Breast epithelium (tissue), 4 donors: ENCODE results near the gene SIK3. TPM values are rescaled to one million over a fixed set of nuclear protein-coding genes. Genes with fewer than 3 reads are reported as not detected.
A peak's percentile ranks its signal among the peaks of the same experiment; 100 is the strongest.

Experiments
- DNase-seq, 2 donors: peaks; one replicate each; pipeline ENCODE4 v3.0.0-alpha.2; 2019; ENCODE audit warnings: low spot score in 2 of 2
- H3K27ac ChIP-seq, 2 donors: fragments of 200-600 bp; sonication (generic) in 1 of 2; one replicate each; pipeline ENCODE4 v1.5.1; 2016 to 2019; ENCODE audit warnings: mild to moderate bottlenecking in 1 of 2
- H3K27me3 ChIP-seq, 2 donors: fragments of 200-600 bp; sonication (generic) in 1 of 2; one replicate each; pipeline versions ENCODE4 v1.5.1 to v1.6.0; 2017 to 2019; ENCODE audit warnings: control low read depth in 1 of 2, mild to moderate bottlenecking in 1 of 2
- H3K36me3 ChIP-seq: fragments of 200-600 bp; one replicate; pipeline ENCODE4 v1.5.1; 2019
- H3K4me1 ChIP-seq, 2 donors: fragments of 200-600 bp; sonication (generic); one replicate each; pipeline ENCODE4 v1.5.1; 2016 to 2019; ENCODE audit warnings: control low read depth in 1 of 2
- H3K4me3 ChIP-seq, 3 donors: fragments of 200-600 bp; sonication (generic); 1 replicate in 2 of 3; 2 replicates in 1 of 3; pipeline ENCODE4 v1.5.1; 2016 to 2019; ENCODE audit warnings: mild to moderate bottlenecking in 3 of 3, moderate library complexity in 2 of 3
- H3K9me3 ChIP-seq, 2 donors: fragments of 200-600 bp; sonication (generic) in 1 of 2; one replicate each; pipeline ENCODE4 v1.5.1; 2016 to 2019; ENCODE audit warnings: control low read depth in 1 of 2
- POLR2A ChIP-seq: fragments of 450-650 bp; IDR thresholded peaks from one replicate; pipeline ENCODE4 v1.6.1; 2016; ENCODE audit warnings: antibody characterized with exemption, mild to moderate bottlenecking, moderate library complexity
- POLR2AphosphoS5 ChIP-seq, 3 donors: sonication (generic); formaldehyde crosslinking; IDR thresholded peaks; one replicate each; pipeline ENCODE4 v1.6.1; 2017; ENCODE audit warnings: antibody characterized with exemption in 3 of 3
- intact Hi-C: fragments of 100-400 bp; cut with DNase I; formaldehyde crosslinking; loops from one replicate; pipeline ENCODE4 v1.15.1; 2023; ENCODE audit warnings: low total_unique reads
- total RNA-seq, 3 donors: library from RNA; depleted of rRNA; stranded (reverse); fragments of >200 nt; gene quantifications; one replicate each; pipeline ENCODE4 v1.1.0, GENCODE V29; 2016
- TF ChIP-seq, protein P1 (sequence below), 3 donors: fragments of 450-650 bp; IDR thresholded peaks; one replicate each; pipeline ENCODE4 v1.5.1; 2016 to 2017; ENCODE audit warnings: antibody characterized with exemption in 3 of 3, mild to moderate bottlenecking in 3 of 3, moderate library complexity in 3 of 3

Gene SIK3
- total RNA-seq, 3 donors from 2014 or later = 26.9 to 110 (median 57.0) TPM

DNA sequence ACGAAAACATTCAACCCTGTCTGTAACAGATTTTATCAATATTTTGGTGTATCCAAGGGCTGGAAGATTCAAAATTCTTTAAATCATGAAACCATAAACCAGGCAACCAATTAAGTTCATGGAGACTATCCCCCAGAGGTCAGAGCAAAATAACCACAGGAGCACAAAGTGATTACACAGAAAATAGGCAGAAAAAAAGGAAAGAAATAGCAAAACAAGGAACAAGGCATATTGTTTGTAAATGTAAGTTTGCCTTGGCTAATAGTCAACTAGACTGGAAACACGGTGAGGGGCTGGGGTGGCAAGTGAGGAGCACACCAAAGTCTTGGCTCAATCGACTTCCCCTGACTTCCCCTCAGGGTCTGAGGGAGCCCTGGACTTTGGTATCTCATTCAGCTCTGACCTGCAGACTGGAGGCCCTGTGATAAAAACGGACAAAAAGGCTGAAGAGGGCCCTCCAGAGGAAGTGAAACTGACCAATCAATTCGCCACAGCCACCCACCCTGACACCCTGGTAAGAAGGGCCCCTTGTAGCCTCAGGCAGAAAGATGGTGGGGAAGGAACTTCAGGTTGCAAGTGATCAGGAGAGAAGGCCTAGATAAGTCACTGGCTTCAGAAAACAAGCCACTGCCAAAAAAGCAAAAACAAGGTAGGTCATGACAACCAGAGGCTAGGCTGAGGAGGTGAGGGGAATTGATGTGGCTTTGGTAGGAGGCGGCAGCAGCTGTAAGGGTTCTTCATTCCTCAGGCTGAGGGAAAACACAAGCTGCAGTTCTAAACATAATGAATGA lies 1.8 kb downstream of the SIK3 start:
- no peak for DNase-seq
- Histone ChIP-seq H3K4me1 (peaks cover 0 to 22% of the 10 kb centered on the region in 2 donors), H3K36me3 (no peaks in the 10 kb centered on the region), H3K4me3 (peak overlapping the region; percentile 83 to 98 (median 92)), H3K27ac (peak overlapping the region; percentile 99), H3K27me3 (no peaks in the 10 kb centered on the region), H3K9me3 (no peaks in the 10 kb centered on the region)
- TF ChIP-seq POLR2AphosphoS5 (IDR thresholded peaks at IDR 0.05) = no peak
- TF ChIP-seq, protein P1, sequence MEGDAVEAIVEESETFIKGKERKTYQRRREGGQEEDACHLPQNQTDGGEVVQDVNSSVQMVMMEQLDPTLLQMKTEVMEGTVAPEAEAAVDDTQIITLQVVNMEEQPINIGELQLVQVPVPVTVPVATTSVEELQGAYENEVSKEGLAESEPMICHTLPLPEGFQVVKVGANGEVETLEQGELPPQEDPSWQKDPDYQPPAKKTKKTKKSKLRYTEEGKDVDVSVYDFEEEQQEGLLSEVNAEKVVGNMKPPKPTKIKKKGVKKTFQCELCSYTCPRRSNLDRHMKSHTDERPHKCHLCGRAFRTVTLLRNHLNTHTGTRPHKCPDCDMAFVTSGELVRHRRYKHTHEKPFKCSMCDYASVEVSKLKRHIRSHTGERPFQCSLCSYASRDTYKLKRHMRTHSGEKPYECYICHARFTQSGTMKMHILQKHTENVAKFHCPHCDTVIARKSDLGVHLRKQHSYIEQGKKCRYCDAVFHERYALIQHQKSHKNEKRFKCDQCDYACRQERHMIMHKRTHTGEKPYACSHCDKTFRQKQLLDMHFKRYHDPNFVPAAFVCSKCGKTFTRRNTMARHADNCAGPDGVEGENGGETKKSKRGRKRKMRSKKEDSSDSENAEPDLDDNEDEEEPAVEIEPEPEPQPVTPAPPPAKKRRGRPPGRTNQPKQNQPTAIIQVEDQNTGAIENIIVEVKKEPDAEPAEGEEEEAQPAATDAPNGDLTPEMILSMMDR (IDR thresholded peaks at IDR 0.05) = no peak
- no peak for TF ChIP-seq POLR2A
- intact Hi-C loops = no loop called here

DNA sequence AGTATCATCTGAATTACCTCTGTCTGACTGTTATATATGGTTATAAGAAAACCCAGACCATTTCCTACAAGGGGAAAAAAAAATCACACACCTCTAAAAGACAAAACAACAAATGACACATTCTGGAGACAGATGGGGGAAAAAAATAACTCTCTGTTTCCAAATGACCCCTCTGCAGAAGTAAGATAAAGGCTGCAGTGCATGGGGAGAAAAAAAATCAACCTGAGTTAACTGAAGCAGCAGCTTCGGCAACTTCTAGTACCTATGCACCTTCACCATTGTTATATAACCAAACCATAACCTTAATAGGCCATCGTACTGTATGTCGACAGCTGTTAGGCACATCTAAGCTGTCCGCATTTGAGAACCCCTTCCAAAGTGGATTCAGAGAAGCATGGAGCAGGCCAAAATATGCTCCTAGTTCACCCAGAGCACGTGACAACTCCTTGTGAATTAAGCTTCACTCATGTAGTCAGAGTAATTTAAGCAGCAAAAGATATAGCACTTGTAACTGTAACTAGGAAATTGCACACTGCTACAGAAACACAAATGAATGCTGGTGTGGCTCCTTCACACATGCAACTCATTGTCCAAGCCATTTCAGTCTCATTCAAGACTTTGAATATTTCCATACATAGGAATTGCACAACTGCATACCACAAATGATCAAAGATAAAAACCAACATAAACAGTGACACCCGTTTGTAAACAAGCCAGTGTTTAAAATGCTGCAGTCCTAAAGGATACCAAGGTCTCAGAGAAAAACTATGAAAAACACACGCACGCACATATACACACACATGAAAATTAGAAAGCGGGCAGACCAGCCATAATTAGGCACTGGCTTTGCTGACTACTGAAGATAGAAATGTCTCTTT lies 2.7 kb downstream of the SIK3 start:
- TF ChIP-seq, protein P1 (IDR thresholded peaks at IDR 0.05) = no peak
- no peak for TF ChIP-seq POLR2A
- TF ChIP-seq POLR2AphosphoS5 (IDR thresholded peaks at IDR 0.05) = no peak
- no peak for DNase-seq
- Histone ChIP-seq H3K9me3 (no peaks in the 10 kb centered on the region), H3K27ac (peak overlapping the region; percentile 99), H3K27me3 (no peaks in the 10 kb centered on the region), H3K4me3 (peak overlapping the region in 2 of 3 donors; percentile 92 to 98), H3K4me1 (peaks cover 0 to 22% of the 10 kb centered on the region in 2 donors), H3K36me3 (no peaks in the 10 kb centered on the region)
- intact Hi-C loops = no loop called here

DNA sequence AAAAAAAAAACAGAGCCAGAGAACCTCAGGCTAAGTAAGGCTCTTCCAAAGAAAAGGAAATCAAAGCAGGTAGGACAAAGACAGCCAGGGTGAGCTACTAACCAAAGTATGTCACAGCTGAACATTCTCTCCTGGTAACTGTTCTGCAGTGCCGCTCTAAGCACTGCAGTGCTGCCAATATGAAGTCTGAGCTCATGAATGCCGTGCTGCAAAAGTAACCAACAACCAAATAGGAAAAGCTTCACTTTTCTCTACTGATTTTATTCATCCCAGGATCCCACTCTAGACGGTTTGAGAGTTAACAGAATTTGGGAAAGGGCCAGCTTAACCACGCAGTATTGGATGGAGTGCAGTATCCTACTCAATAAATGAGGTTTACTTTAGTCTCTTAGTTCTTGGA lies 3.5 kb downstream of the SIK3 start:
- intact Hi-C loops = no loop called here
- no peaks in the 10 kb centered on the region for H3K27me3 ChIP-seq
- H3K36me3 ChIP-seq = no peaks in the 10 kb centered on the region
- no peaks in the 10 kb centered on the region for H3K9me3 ChIP-seq
- TF ChIP-seq, protein P1 (IDR thresholded peaks at IDR 0.05) = no peak
- peak in 1 of 3 donors; percentile 25 for TF ChIP-seq POLR2AphosphoS5 (IDR thresholded peaks at IDR 0.05)
- TF ChIP-seq POLR2A = no peak
- peak overlapping the region; percentile 66 to 99 for H3K27ac ChIP-seq
- DNase-seq = peak in 1 of 2 donors; percentile 50
- H3K4me3 ChIP-seq = peak overlapping the region in 1 of 3 donors; percentile 31
- peaks cover 0 to 22% of the 10 kb centered on the region in 2 donors for H3K4me1 ChIP-seq

DNA sequence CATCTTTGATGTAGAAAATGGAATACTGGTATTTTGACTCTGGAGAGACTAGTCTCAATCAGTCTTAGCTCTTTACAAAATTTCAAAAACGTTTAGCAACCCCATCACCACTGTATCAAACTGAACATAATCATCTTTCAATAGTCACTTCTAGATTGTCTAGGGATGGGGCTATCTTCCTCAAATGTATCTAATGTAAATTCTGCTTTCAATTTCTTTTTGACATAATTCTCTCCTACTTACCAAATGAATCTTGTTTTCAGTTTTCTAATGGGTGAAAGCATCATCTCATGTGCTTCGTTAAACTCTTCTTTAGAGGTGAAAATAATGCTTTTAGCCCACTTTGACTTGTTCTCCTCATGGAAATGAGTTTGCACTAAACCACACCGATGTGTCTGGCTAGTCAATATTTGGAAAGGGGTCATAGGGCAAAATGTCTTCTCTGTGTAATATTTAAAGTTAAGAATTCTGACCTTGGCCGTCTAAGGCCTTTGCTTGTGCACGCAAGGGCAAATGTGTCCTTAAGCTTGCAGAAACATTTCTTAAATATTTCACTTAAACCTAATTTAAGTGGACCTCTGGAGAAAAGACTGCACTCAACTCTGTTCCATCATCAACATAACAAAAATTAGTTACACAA lies 5.2 kb downstream of the SIK3 start:
- Histone ChIP-seq H3K4me1 (peaks cover 0 to 13% of the 10 kb centered on the region in 2 donors), H3K9me3 (no peaks in the 10 kb centered on the region), H3K36me3 (no peaks in the 10 kb centered on the region), H3K27me3 (no peaks in the 10 kb centered on the region), H3K27ac (peak overlapping the region; percentile 2 to 57), H3K4me3 (no peak overlapping the region)
- intact Hi-C loops = no loop called here
- TF ChIP-seq POLR2AphosphoS5 (IDR thresholded peaks at IDR 0.05) = no peak
- TF ChIP-seq, protein P1 (IDR thresholded peaks at IDR 0.05) = no peak
- TF ChIP-seq POLR2A = no peak
- DNase-seq = no peak
